Erythroblast (primary cell): ENCODE measurements around the gene TAOK3.

Source experiments
- GATA1 ChIP-seq: IDR thresholded peaks from 2 replicates; pipeline ENCODE4 v1.6.1; 2011; ENCODE audit warnings: low read depth, mild to moderate bottlenecking, control low read depth, low read length, moderate library complexity
- POLR2A ChIP-seq: IDR thresholded peaks from 2 replicates; pipeline ENCODE4 v1.6.1; 2011; ENCODE audit warnings: mild to moderate bottlenecking, low read length

DNA sequence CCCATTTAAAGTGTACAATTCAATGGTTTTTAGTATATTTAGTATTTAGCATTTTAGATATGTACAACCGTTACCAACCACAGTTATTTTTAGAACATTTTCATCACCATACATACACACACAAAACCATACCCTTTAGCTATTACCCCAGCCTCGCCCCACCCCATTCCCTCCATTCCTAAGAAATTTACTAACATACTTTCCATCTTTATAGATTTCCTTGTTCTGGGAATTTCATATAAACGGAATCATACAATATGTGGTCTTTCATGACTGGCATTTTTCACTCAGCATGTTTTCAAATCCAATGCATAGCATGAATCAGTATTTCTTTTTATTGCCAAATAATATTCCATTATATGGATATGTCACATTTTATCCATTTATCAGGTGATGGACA is 101.5 kb downstream of the TAOK3 start:
- TF ChIP-seq POLR2A (no peak), GATA1 (no peak)
